Left ventricle myocardium inferior (tissue), 1 donor: ENCODE measurements around the gene CPXM2. TPM values are rescaled to one million over a fixed set of nuclear protein-coding genes. Genes with fewer than 3 reads are reported as not detected.

Experiments
- DNase-seq: peaks from one replicate; pipeline ENCODE4 v3.0.0-alpha.2; 2020
- H3K27ac ChIP-seq: fragments of 200-600 bp; replicated peaks from 2 replicates; pipeline ENCODE4 v1.8.0; 2021
- H3K27me3 ChIP-seq: fragments of 200-600 bp; 2 replicates; pipeline ENCODE4 v1.8.0; 2021; ENCODE audit warnings: low read depth
- H3K36me3 ChIP-seq: fragments of 200-600 bp; 2 replicates; pipeline ENCODE4 v1.8.0; 2021
- H3K4me1 ChIP-seq: fragments of 200-600 bp; 2 replicates; pipeline ENCODE4 v1.8.0; 2021
- H3K4me3 ChIP-seq: fragments of 200-600 bp; 2 replicates; pipeline ENCODE4 v1.8.0; 2021; ENCODE audit warnings: mild to moderate bottlenecking, moderate library complexity
- H3K9me3 ChIP-seq: fragments of 200-600 bp; replicated peaks from 2 replicates; pipeline ENCODE4 v1.8.0; 2021
- CTCF ChIP-seq: fragments of 200-600 bp; IDR thresholded peaks from 2 replicates; pipeline ENCODE4 v1.8.0; 2021; ENCODE audit warnings: antibody characterized with exemption, mild to moderate bottlenecking, borderline replicate concordance
- intact Hi-C: fragments of 100-400 bp; cut with micrococcal nuclease; formaldehyde crosslinking; loops from one replicate; pipeline ENCODE4 v1.11.0; 2022
- total RNA-seq: library from RNA; stranded (reverse); fragmentation: NEBNext Ultra II Directional; extraction: Animal tissue kit (Norgen Biotek cat#: 25700); gene quantifications from one replicate; pipeline ENCODE4 v1.2.1, GENCODE V29; 2021
- donor health status: DM: no; HTN: yes; CAD: no; lungs with severe emphysema.

CPXM2 gene
- total RNA-seq, 1 donor from 2014 or later: 4.5 TPM

GRCh38 chr10:123840714-123841113 lies 50.9 kb downstream of the CPXM2 start:
- DNase-seq: no peak
- intact Hi-C loops: no loop called here
- Histone ChIP-seq H3K4me1 (no peaks in the 10 kb centered on the region), H3K36me3 (no peaks in the 10 kb centered on the region), H3K27ac (no peak overlapping the region), H3K4me3 (no peak overlapping the region), H3K9me3 (peaks cover 9% of the 10 kb centered on the region), H3K27me3 (peaks cover 28% of the 10 kb centered on the region)
- no peak for TF ChIP-seq CTCF

GRCh38 chr10:123838596-123839310 lies 52.9 kb downstream of the CPXM2 start:
- no peak overlapping the region for H3K27ac ChIP-seq
- peaks cover 46% of the 10 kb centered on the region for H3K27me3 ChIP-seq
- TF ChIP-seq CTCF: no peak
- no peaks in the 10 kb centered on the region for H3K36me3 ChIP-seq
- DNase-seq: no peak
- H3K9me3 ChIP-seq: no peaks in the 10 kb centered on the region
- H3K4me3 ChIP-seq: no peak overlapping the region
- no peaks in the 10 kb centered on the region for H3K4me1 ChIP-seq
- intact Hi-C loops: no loop called here

GRCh38 chr10:123837756-123838155 lies 53.9 kb downstream of the CPXM2 start:
- DNase-seq: no peak
- TF ChIP-seq CTCF: no peak
- no peaks in the 10 kb centered on the region for H3K4me1 ChIP-seq
- H3K36me3 ChIP-seq: no peaks in the 10 kb centered on the region
- no peaks in the 10 kb centered on the region for H3K9me3 ChIP-seq
- no peak overlapping the region for H3K27ac ChIP-seq
- peaks cover 52% of the 10 kb centered on the region for H3K27me3 ChIP-seq
- H3K4me3 ChIP-seq: no peak overlapping the region
- intact Hi-C loops: no loop called here

- TF ChIP-seq CTCF: no peak
- no peak for DNase-seq
- Histone ChIP-seq H3K36me3 (no peaks in the 10 kb centered on the region), H3K9me3 (no peaks in the 10 kb centered on the region), H3K4me3 (no peak overlapping the region), H3K4me1 (no peaks in the 10 kb centered on the region), H3K27me3 (peaks cover 54% of the 10 kb centered on the region), H3K27ac (no peak overlapping the region)
- intact Hi-C loops: no loop called here
Observed at GRCh38 chr10:123836418-123837145, 55.0 kb downstream of the CPXM2 start.

- H3K27ac ChIP-seq: no peak overlapping the region
- TF ChIP-seq CTCF: no peak
Observed at GRCh38 chr10:123835575-123835974, 56.0 kb downstream of the CPXM2 start.

More at GRCh38 chr10:123835575-123835974, 56.0 kb downstream of the CPXM2 start:
- Histone ChIP-seq H3K4me1 (no peaks in the 10 kb centered on the region), H3K9me3 (no peaks in the 10 kb centered on the region), H3K36me3 (no peaks in the 10 kb centered on the region), H3K27me3 (peaks cover 60% of the 10 kb centered on the region), H3K4me3 (no peak overlapping the region)
- intact Hi-C loops: no loop called here
- no peak for DNase-seq
